Measurements from ENCODE around the gene CCDC88A. TPM values are rescaled to one million over a fixed set of nuclear protein-coding genes. Genes with fewer than 3 reads are reported as not detected.

Gene CCDC88A
- total RNA-seq, 2 experiments from 2014 or later: 109 to 110 TPM

GRCh38 chr2:55431982-55432627, 12.4 kb upstream of the CCDC88A start:
- peaks cover 4% of the 10 kb centered on the region for H3K4me1 ChIP-seq (ENCODE audit: insufficient read depth, low read length, poor library complexity, severe bottlenecking)
- no peaks in the 10 kb centered on the region for H3K79me2 ChIP-seq (ENCODE audit: insufficient read depth, low read depth, low read length)
- intact Hi-C loops (cut with micrococcal nuclease; ENCODE audit: unreplicated experiment): no loop called here
- no peaks in the 10 kb centered on the region for H3K9me2 ChIP-seq (ENCODE audit: insufficient read depth, low read length)
- no peak for TF ChIP-seq EZH2phosphoT487 (IDR thresholded peaks at IDR 0.05; ENCODE audit: borderline replicate concordance, low read depth, low read length)
- TF ChIP-seq CTCF (conservative IDR thresholded peaks at IDR 0.05; ENCODE audit: low read length): peak; percentile 91
- H4K20me1 ChIP-seq (ENCODE audit: insufficient read depth, low read length): no peaks in the 10 kb centered on the region
- no TSS peak for BruUV-seq (replicated peaks)
- ChIA-PET CTCF (ENCODE audit: unreplicated experiment) (interaction anchor here (0.9 kb wide), 1 partner anchor 199 kb away, joined by 3 read pairs; the partner anchor contains the start of gene RPS27A), POLR2A (interaction anchor here (0.8 to 1.4 kb wide), 3 partner anchors 11 to 199 kb away, joined by 3 to 5 read pairs (median 4); no protein-coding TSS in a partner anchor)
- peak overlapping the region; percentile 90 for H2AFZ ChIP-seq (ENCODE audit: low read length)
- DNase-seq (ENCODE audit: low spot score): peak; percentile 69
- no peaks in the 10 kb centered on the region for H3K36me3 ChIP-seq (ENCODE audit: insufficient read depth, low read length)
- H3K27ac ChIP-seq (ENCODE audit: low read depth, low read length, poor library complexity, severe bottlenecking): no peak overlapping the region
- H3K4me2 ChIP-seq (ENCODE audit: low read length): peak overlapping the region; percentile 35; the same call in 1 of the 2 replicates
- no peak overlapping the region for H3K4me3 ChIP-seq (ENCODE audit: low read depth, low read length, poor library complexity, severe bottlenecking)
- no peaks in the 10 kb centered on the region for H3K9me3 ChIP-seq (ENCODE audit: low read length)

GRCh38 chr2:55430211-55430975, 10.7 kb upstream of the CCDC88A start:
- Histone ChIP-seq H2AFZ (ENCODE audit: low read length) (no peak overlapping the region), H4K20me1 (ENCODE audit: insufficient read depth, low read length) (no peaks in the 10 kb centered on the region), H3K9me3 (ENCODE audit: low read length) (no peaks in the 10 kb centered on the region), H3K9me2 (ENCODE audit: insufficient read depth, low read length) (no peaks in the 10 kb centered on the region), H3K4me3 (ENCODE audit: low read depth, low read length, poor library complexity, severe bottlenecking) (no peak overlapping the region), H3K4me2 (ENCODE audit: low read length) (no peak overlapping the region), H3K4me1 (ENCODE audit: insufficient read depth, low read length, poor library complexity, severe bottlenecking) (peaks cover 8% of the 10 kb centered on the region), H3K36me3 (ENCODE audit: insufficient read depth, low read length) (no peaks in the 10 kb centered on the region), H3K79me2 (ENCODE audit: insufficient read depth, low read depth, low read length) (no peaks in the 10 kb centered on the region), H3K27ac (ENCODE audit: low read depth, low read length, poor library complexity, severe bottlenecking) (no peak overlapping the region)
- DNase-seq (ENCODE audit: low spot score): no peak
- ChIA-PET CTCF (ENCODE audit: unreplicated experiment) (no interaction called here), POLR2A (interaction anchor here (0.5 to 1.4 kb wide), 5 partner anchors 10 to 1554 kb away, joined by 3 to 4 read pairs (median 3); no protein-coding TSS in a partner anchor)
- TF ChIP-seq EZH2phosphoT487 (IDR thresholded peaks at IDR 0.05; ENCODE audit: borderline replicate concordance, low read depth, low read length) (no peak), CTCF (conservative IDR thresholded peaks at IDR 0.05; ENCODE audit: low read length) (no peak)
- intact Hi-C loops (cut with micrococcal nuclease; ENCODE audit: unreplicated experiment): no loop called here
- BruUV-seq (replicated peaks): no TSS peak
